GM12872 (cell line): ENCODE data around the gene KIRREL1.

ENCODE experiments used
- CTCF ChIP-seq: IDR thresholded peaks from 3 replicates; pipeline ENCODE4 v1.5.1; 2011; ENCODE audit warnings: low read depth, mild to moderate bottlenecking, low read length, moderate library complexity; ENCODE audit not compliant: insufficient read depth

KIRREL1 gene

DNA sequence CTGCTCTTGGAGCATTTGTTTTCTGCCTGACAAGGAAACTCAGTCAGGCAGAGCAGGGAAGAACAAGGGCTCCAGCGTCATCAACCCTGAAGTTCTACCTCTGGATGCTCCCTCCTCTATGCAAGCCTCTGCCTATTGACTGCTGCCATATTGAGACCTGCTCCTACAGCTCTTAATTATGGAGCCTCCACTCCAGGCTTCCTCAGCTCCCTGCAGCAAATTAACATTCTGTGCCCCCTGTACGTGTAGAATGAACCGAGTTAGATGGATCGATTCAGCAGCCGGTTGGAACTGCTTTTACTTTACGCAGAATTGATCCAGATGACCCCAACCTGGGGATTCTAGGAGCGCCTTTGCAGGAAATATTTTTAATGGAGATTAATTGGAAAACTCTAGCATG lies 68.7 kb downstream of the KIRREL1 start:
- no peak for TF ChIP-seq CTCF

- no peak for TF ChIP-seq CTCF
These were observed 74.2 kb downstream of the KIRREL1 start for GRCh38 chr1:158067662-158068061.

GRCh38 chr1:158068918-158069317 lies 75.5 kb downstream of the KIRREL1 start:
- no peak for TF ChIP-seq CTCF

DNA sequence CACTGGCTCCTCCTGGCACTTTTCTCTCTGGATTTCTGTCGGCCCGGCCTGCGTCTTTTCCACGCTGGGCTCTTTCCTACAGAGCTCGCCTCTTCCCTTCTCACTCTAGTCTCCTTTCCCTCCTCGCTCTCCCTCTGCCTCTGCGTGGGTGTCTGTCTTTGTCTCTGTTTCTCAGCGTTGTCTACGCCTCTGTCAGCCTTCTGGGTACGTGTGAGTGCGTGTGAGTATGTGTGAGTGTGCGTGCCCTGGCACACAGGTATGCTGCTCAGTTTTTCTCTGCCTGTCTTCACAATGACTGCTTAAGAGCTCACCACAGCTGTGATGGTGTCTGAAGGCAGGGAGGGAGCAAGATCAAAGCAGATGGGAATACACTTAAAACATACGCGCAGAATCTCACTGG lies 77.7 kb downstream of the KIRREL1 start:
- TF ChIP-seq CTCF, result no peak

- no peak for TF ChIP-seq CTCF
These were observed 81.6 kb downstream of the KIRREL1 start for GRCh38 chr1:158075078-158075477.

GRCh38 chr1:158076441-158076840 lies 83.0 kb downstream of the KIRREL1 start:
- TF ChIP-seq CTCF, result no peak

GRCh38 chr1:158077411-158078256 lies 84.2 kb downstream of the KIRREL1 start:
- TF ChIP-seq CTCF, result no peak
